OCI-LY7 (cell line): ENCODE results near the gene ATP8B2. TPM values are rescaled to one million over a fixed set of nuclear protein-coding genes. Genes with fewer than 3 reads are reported as not detected.
A peak's percentile ranks its signal among the peaks of the same experiment; 100 is the strongest.

Source experiments
- BruUV-seq: library from RNA; stranded (reverse); fragments of 400-500 nt; replicated peaks from 2 replicates; lab custom pipeline; 2021; lab: Mats Ljungman, UMichigan
- CTCF ChIA-PET: fragments of 300-600 bp; sonication (Branson Sonifier 250); formaldehyde crosslinking; loops from one replicate; lab custom pipeline; 2022; ENCODE audit warnings: antibody characterized with exemption; ENCODE audit not compliant: unreplicated experiment; lab: Charles Lee
- POLR2A ChIA-PET: fragments of 300-600 bp; sonication (Branson Sonifier 250); formaldehyde crosslinking; loops from one replicate; lab custom pipeline; 2022; ENCODE audit warnings: antibody characterized with exemption; lab: Charles Lee
- DNase-seq: peaks from one replicate; pipeline ENCODE4 v3.0.0-alpha.2; 2015; ENCODE audit warnings: low spot score
- H2AFZ ChIP-seq: fragments of 200-600 bp; sonication (generic), shearing (Covaris generic); 2 replicates; pipeline ENCODE4 v1.6.1; 2014; ENCODE audit warnings: mild to moderate bottlenecking, antibody characterized with exemption, low read length, moderate library complexity
- H3K27ac ChIP-seq: fragments of 200-600 bp; sonication (generic); 2 replicates; pipeline ENCODE4 v1.5.1; 2014; ENCODE audit warnings: mixed run types, low read depth, mild to moderate bottlenecking, moderate library complexity, low read length, inconsistent platforms; ENCODE audit not compliant: poor library complexity, severe bottlenecking
- H3K36me3 ChIP-seq: fragments of 200-600 bp; sonication (generic); 2 replicates; pipeline ENCODE4 v1.6.1; 2014; ENCODE audit warnings: mild to moderate bottlenecking, antibody characterized with exemption, low read length, moderate library complexity, mixed read lengths; ENCODE audit not compliant: insufficient read depth
- H3K4me1 ChIP-seq: fragments of 200-600 bp; sonication (generic); 2 replicates; pipeline ENCODE4 v1.5.1; 2014; ENCODE audit warnings: mild to moderate bottlenecking, low read length; ENCODE audit not compliant: insufficient read depth, poor library complexity, severe bottlenecking
- H3K4me2 ChIP-seq: fragments of 200-600 bp; sonication (generic); 2 replicates; pipeline ENCODE4 v1.6.1; 2014; ENCODE audit warnings: mild to moderate bottlenecking, low read length
- H3K4me3 ChIP-seq: fragments of 200-600 bp; sonication (generic); 2 replicates; pipeline ENCODE4 v1.5.1; 2014; ENCODE audit warnings: mild to moderate bottlenecking, low read depth, low read length; ENCODE audit not compliant: poor library complexity, severe bottlenecking
- H3K79me2 ChIP-seq: fragments of 200-600 bp; sonication (generic); 2 replicates; pipeline ENCODE4 v1.6.1; 2016; ENCODE audit warnings: low read depth, mild to moderate bottlenecking, low read length, moderate library complexity, mixed read lengths; ENCODE audit not compliant: insufficient read depth
- H3K9me2 ChIP-seq: fragments of 200-600 bp; sonication (generic); 2 replicates; pipeline ENCODE4 v1.6.1; 2016; ENCODE audit warnings: mild to moderate bottlenecking, low read length, mixed read lengths; ENCODE audit not compliant: insufficient read depth
- H3K9me3 ChIP-seq: fragments of 200-600 bp; sonication (generic); 2 replicates; pipeline ENCODE4 v1.6.1; 2014; ENCODE audit warnings: mild to moderate bottlenecking, mixed run types, low read length, mixed read lengths
- H4K20me1 ChIP-seq: fragments of 200-600 bp; sonication (generic); 2 replicates; pipeline ENCODE4 v1.6.1; 2014; ENCODE audit warnings: mild to moderate bottlenecking, antibody characterized with exemption, low read length, moderate library complexity, mixed read lengths; ENCODE audit not compliant: insufficient read depth
- EZH2phosphoT487 ChIP-seq: fragments of 200-600 bp; sonication (generic); IDR thresholded peaks from 2 replicates; pipeline ENCODE4 v1.6.1; 2018; ENCODE audit warnings: low read depth, borderline replicate concordance, mild to moderate bottlenecking, mixed run types, antibody characterized with exemption, low read length, moderate library complexity, mixed read lengths
- intact Hi-C: fragments of 100-400 bp; cut with micrococcal nuclease; formaldehyde crosslinking; loops from one replicate; pipeline ENCODE4 v1.10.0; 2022; ENCODE audit not compliant: unreplicated experiment
- total RNA-seq, 2 experiments: library from RNA; depleted of rRNA in 1 of 2; stranded (reverse); fragments of >200 nt in 1 of 2; shearing (Covaris generic) in 1 of 2; gene quantifications; 2 replicates each; pipeline ENCODE4 v1.2.3, GENCODE V29; 2014 to 2022
- TF ChIP-seq, protein P1 (sequence below): fragments of 200-600 bp; sonication (generic); conservative IDR thresholded peaks from 2 replicates; pipeline ENCODE4 v1.5.1; 2014; ENCODE audit warnings: mild to moderate bottlenecking, antibody characterized with exemption, low read length, moderate library complexity, mixed read lengths

The ATP8B2 gene
- total RNA-seq, 2 experiments from 2014 or later: 11.5 to 28.8 TPM

DNA sequence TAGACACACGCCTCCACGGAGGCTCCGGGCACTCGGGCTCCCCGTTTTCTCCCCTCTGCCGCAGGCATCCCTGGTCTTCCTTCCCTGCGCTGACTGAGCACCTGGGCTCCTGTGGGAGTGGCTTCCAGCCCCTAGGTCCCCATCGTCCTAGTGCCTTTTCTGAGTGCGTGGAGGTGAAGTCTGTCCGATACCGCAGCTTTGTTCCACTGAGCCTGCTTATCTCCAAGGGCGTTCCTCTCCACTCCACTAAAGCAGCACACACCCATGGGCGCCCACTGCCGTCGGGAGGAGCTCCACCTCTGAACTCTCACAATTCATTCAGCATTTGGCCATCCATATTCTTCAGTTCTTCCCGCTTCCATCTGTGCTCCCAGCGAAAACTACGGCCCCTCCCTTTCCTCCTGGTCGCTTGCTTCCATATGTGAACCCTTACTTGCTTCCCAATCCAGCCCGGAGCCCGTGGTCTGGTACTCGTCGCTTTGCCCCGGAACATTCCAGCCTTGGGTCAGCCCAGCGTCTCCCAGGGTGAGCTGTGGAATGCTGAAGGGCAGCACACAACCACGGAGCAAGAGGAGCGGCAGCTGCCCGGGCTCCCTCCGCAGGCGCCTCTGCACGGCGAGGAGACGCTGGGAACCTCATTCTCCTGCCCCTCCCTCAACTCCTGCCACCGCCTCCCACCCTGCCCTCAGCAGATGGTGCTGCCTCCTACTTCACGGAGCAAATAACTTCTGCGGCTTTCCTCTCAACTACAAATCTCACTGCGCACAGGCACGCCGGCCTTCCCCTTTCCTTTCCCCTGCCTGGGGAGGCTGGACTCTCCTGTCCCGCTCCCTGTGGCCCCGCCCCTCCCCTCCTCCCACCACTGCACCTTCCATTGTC is 27.5 kb downstream of the ATP8B2 start:
- Histone ChIP-seq H3K4me1 (no peaks in the 10 kb centered on the region), H3K9me3 (no peaks in the 10 kb centered on the region), H3K36me3 (no peaks in the 10 kb centered on the region), H3K9me2 (no peaks in the 10 kb centered on the region), H4K20me1 (no peaks in the 10 kb centered on the region), H3K4me2 (no peak overlapping the region), H2AFZ (no peak overlapping the region), H3K4me3 (no peak overlapping the region), H3K27ac (no peak overlapping the region), H3K79me2 (no peaks in the 10 kb centered on the region)
- BruUV-seq: no TSS peak
- POLR2A ChIA-PET: no interaction called here
- no peak for DNase-seq
- intact Hi-C loops: no loop called here
- CTCF ChIA-PET: no interaction called here
- no peak for TF ChIP-seq EZH2phosphoT487
- TF ChIP-seq, protein P1, sequence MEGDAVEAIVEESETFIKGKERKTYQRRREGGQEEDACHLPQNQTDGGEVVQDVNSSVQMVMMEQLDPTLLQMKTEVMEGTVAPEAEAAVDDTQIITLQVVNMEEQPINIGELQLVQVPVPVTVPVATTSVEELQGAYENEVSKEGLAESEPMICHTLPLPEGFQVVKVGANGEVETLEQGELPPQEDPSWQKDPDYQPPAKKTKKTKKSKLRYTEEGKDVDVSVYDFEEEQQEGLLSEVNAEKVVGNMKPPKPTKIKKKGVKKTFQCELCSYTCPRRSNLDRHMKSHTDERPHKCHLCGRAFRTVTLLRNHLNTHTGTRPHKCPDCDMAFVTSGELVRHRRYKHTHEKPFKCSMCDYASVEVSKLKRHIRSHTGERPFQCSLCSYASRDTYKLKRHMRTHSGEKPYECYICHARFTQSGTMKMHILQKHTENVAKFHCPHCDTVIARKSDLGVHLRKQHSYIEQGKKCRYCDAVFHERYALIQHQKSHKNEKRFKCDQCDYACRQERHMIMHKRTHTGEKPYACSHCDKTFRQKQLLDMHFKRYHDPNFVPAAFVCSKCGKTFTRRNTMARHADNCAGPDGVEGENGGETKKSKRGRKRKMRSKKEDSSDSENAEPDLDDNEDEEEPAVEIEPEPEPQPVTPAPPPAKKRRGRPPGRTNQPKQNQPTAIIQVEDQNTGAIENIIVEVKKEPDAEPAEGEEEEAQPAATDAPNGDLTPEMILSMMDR: no peak

DNA sequence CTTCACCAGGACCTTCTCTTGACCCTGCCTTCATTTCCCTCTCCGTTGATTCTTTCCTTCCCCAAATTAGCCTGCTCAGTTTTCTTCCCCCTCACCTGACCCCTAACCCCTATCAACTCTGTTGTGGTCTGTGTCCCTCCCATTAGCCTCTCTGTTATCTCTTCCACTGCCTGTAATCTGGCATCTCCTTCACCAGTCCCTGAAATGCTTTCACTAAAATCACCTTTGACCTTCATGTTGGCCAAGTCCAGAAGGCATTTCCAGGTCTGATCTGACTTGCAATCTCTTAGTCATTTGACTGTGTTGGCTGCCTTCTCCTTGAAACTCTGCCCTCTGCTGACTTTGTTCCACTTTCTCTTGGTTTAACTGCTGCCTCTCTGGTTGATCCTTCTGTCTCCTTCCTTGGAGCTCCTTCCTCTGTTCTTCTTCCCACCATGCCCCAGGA is 28.2 kb downstream of the ATP8B2 start:
- no peaks in the 10 kb centered on the region for H3K9me2 ChIP-seq
- POLR2A ChIA-PET: no interaction called here
- CTCF ChIA-PET: no interaction called here
- no peak for TF ChIP-seq EZH2phosphoT487
- TF ChIP-seq, protein P1: peak; percentile 63
- no peak overlapping the region for H3K4me2 ChIP-seq
- no peak overlapping the region for H3K4me3 ChIP-seq
- H3K9me3 ChIP-seq: no peaks in the 10 kb centered on the region
- H3K27ac ChIP-seq: no peak overlapping the region
- H4K20me1 ChIP-seq: no peaks in the 10 kb centered on the region
- peak; percentile 12 for DNase-seq
- no peaks in the 10 kb centered on the region for H3K36me3 ChIP-seq
- H3K4me1 ChIP-seq: no peaks in the 10 kb centered on the region
- H3K79me2 ChIP-seq: no peaks in the 10 kb centered on the region
- H2AFZ ChIP-seq: no peak overlapping the region
- BruUV-seq: no TSS peak
- intact Hi-C loops: no loop called here

DNA sequence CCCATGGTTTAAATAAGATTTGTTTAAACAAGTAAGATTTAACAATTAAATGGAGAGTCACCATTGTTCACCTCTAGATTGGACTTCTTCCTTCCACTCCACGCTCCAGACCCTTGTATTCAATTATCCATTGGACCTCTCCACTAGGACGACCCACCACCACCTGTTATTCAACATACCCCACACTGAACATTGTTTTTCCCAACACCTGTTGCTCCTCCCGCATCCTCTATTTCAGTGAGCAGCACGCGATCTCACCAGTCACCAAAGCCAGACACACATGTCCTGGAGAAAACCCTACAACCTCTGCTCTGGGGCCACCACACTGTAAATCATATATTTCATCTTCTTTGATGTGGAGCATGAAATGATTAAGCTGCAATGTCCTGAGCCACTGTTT is 28.6 kb downstream of the ATP8B2 start:
- Histone ChIP-seq H3K27ac (no peak overlapping the region), H3K4me2 (no peak overlapping the region), H3K4me1 (no peaks in the 10 kb centered on the region)

More for the DNA sequence above, 28.6 kb downstream of the ATP8B2 start:
- H2AFZ ChIP-seq: no peak overlapping the region
- no peaks in the 10 kb centered on the region for H3K9me2 ChIP-seq
- ChIA-PET POLR2A (no interaction called here), CTCF (no interaction called here)
- no peaks in the 10 kb centered on the region for H3K36me3 ChIP-seq
- H3K9me3 ChIP-seq: no peaks in the 10 kb centered on the region
- H3K4me3 ChIP-seq: no peak overlapping the region
- no TSS peak for BruUV-seq
- DNase-seq: no peak
- intact Hi-C loops: no loop called here
- H3K79me2 ChIP-seq: no peaks in the 10 kb centered on the region
- TF ChIP-seq, protein P1: 0 out of 2 replicates have a peak, but pooled peaks have one; percentile 4
- no peak for TF ChIP-seq EZH2phosphoT487
- H4K20me1 ChIP-seq: no peaks in the 10 kb centered on the region
